ENCODE results near the gene VASP. TPM values are rescaled to one million over a fixed set of nuclear protein-coding genes. Genes with fewer than 3 reads are reported as not detected.

The VASP gene
- total and polyA plus RNA-seq, 2 donors (not counting 3 experiments of a cell fraction or from before 2014, with no cell fraction given) = 94.3 to 154 TPM

GRCh38 chr19:45492627-45493470, 14.4 kb upstream of the VASP start:
- FAIRE-seq = peak; percentile 88
- H3K36me3 ChIP-seq (ENCODE audit: control insufficient read depth in 2 of 2, extremely low read depth in 1 of 2, insufficient read depth in 2 of 2, low read length in 2 of 2) = no peaks in the 10 kb centered on the region
- no peaks in the 10 kb centered on the region for H3K79me2 ChIP-seq (ENCODE audit: control insufficient read depth, insufficient read depth, low read length)
- H3K9me3 ChIP-seq (replicated peaks; ENCODE audit: control insufficient read depth, insufficient read depth, low read length) = no peaks in the 10 kb centered on the region
- peak overlapping the region; percentile 95 for H3K4me2 ChIP-seq (ENCODE audit: insufficient read depth, low read length)
- no peaks in the 10 kb centered on the region for H4K20me1 ChIP-seq (replicated peaks; ENCODE audit: control insufficient read depth, extremely low read depth, insufficient read depth, low read length)
- H2AFZ ChIP-seq (ENCODE audit: low read depth, low read length) = peak overlapping the region; percentile 94
- intact Hi-C loops (cut with micrococcal nuclease) = loop anchor here (1.0 to 2.0 kb wide), 2 partner anchors 14 to 150 kb away; partner anchors contain the start of gene VASP
- dilution Hi-C loops (cut with MboI; ENCODE audit: extremely low pct_ligation_motif_present, low sequenced_read_pairs) = no loop called here
- BruUV-seq (replicated peaks) = no TSS peak
- H3K9me1 ChIP-seq (replicated peaks; ENCODE audit: control insufficient read depth, extremely low read depth, insufficient read depth, low read length) = no peaks in the 10 kb centered on the region
- ChIA-PET CTCF (interaction anchor here (1.0 to 2.8 kb wide), 4 partner anchors 14 to 150 kb away, joined by 4 to 16 read pairs (median 7); no protein-coding TSS in a partner anchor), POLR2A (interaction anchor here (0.6 kb wide), 1 partner anchor 123 kb away, joined by 3 read pairs; no protein-coding TSS in a partner anchor)
- peak; percentile 60 for DNase-seq (ENCODE audit: low read depth, low spot score)
- H3K4me1 ChIP-seq (ENCODE audit: control insufficient read depth, extremely low read depth, insufficient read depth, low read length) = peaks cover 14% of the 10 kb centered on the region
- TF ChIP-seq CTCF (IDR thresholded peaks at IDR 0.05; ENCODE audit: extremely low read depth in 1 of 2, insufficient read depth in 1 of 2, low read depth in 1 of 2, low read length in 2 of 2) = no peak
- peaks cover 8 to 11% of the 10 kb centered on the region in 2 experiments for H3K27me3 ChIP-seq (ENCODE audit: control insufficient read depth in 2 of 2, insufficient read depth in 2 of 2, low read length in 2 of 2)
- H3K27ac ChIP-seq (ENCODE audit: insufficient read depth, low read depth, low read length) = no peak overlapping the region
- H3K9ac ChIP-seq (replicated peaks; ENCODE audit: extremely low read depth, insufficient read depth, low read length) = peak overlapping the region; percentile 60
- H3K4me3 ChIP-seq (replicated peaks in 1 of 3; ENCODE audit: insufficient read depth in 1 of 3, low read depth in 1 of 3, low read length in 3 of 3) = peak overlapping the region; percentile 41 to 85 (median 82)

DNA sequence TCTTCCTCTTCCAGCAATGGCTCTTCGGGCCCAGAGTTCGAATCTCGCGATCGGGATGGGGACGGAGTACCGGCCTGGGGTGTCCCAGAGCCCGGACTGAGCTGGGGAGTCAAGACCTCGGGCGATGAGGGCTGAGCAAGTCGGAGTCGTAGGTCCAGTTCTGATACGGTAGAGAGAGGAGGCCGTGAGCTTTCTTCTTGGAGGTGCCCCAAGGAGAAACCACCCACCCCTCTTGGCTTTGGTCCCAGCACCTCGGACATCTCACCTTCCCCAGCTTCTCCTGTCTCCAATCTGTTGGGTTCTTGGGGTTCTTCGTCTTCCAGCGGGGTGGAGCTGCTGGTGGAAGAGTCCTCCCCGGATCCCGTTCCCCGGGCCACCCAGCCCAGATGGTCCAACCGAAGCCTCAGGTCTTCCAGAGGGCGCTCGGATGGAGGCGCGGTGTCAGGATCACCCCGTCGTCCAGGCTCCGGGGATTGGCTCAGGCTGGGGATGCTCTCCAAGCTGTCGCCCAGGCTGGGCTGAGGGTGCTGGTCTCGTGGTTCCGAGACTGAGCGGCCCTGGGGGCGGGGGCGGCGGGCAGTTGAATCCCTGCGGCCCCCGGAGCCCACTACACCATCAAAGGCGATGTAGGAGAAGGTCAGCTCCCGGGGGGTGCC, 12.9 kb upstream of the VASP start:
- no peaks in the 10 kb centered on the region for H3K9me3 ChIP-seq (replicated peaks; ENCODE audit: control insufficient read depth, insufficient read depth, low read length)
- H3K27me3 ChIP-seq (ENCODE audit: control insufficient read depth in 2 of 2, insufficient read depth in 2 of 2, low read length in 2 of 2) = peaks cover 8 to 16% of the 10 kb centered on the region in 2 experiments
- ChIA-PET CTCF (interaction anchor here (1.1 to 4.3 kb wide), 4 partner anchors 9 to 148 kb away, joined by 4 to 45 read pairs (median 28); no protein-coding TSS in a partner anchor), POLR2A (no interaction called here)
- no peaks in the 10 kb centered on the region for H3K36me3 ChIP-seq (ENCODE audit: control insufficient read depth in 2 of 2, extremely low read depth in 1 of 2, insufficient read depth in 2 of 2, low read length in 2 of 2)
- H3K4me2 ChIP-seq (ENCODE audit: insufficient read depth, low read length) = no peak overlapping the region
- FAIRE-seq = no peak
- H3K79me2 ChIP-seq (ENCODE audit: control insufficient read depth, insufficient read depth, low read length) = no peaks in the 10 kb centered on the region
- DNase-seq (ENCODE audit: low read depth, low spot score) = no peak
- intact Hi-C loops (cut with micrococcal nuclease) (no loop called here), dilution Hi-C loops (cut with MboI; ENCODE audit: extremely low pct_ligation_motif_present, low sequenced_read_pairs) (no loop called here)
- H3K4me3 ChIP-seq (replicated peaks in 1 of 3; ENCODE audit: insufficient read depth in 1 of 3, low read depth in 1 of 3, low read length in 3 of 3) = no peak overlapping the region
- TF ChIP-seq MYC (IDR thresholded peaks at IDR 0.05; ENCODE audit: low read depth, low read length) (no peak), POLR2AphosphoS5 (IDR thresholded peaks at IDR 0.05; ENCODE audit: insufficient read depth, low read depth, low read length) (no peak)
- no TSS peak for BruUV-seq (replicated peaks)
- peaks cover 27% of the 10 kb centered on the region for H3K4me1 ChIP-seq (ENCODE audit: control insufficient read depth, extremely low read depth, insufficient read depth, low read length)
- no peak overlapping the region for H2AFZ ChIP-seq (ENCODE audit: low read depth, low read length)
- H4K20me1 ChIP-seq (replicated peaks; ENCODE audit: control insufficient read depth, extremely low read depth, insufficient read depth, low read length) = no peaks in the 10 kb centered on the region
- H3K9ac ChIP-seq (replicated peaks; ENCODE audit: extremely low read depth, insufficient read depth, low read length) = no peak overlapping the region
- no peak overlapping the region for H3K27ac ChIP-seq (ENCODE audit: insufficient read depth, low read depth, low read length)
- H3K9me1 ChIP-seq (replicated peaks; ENCODE audit: control insufficient read depth, extremely low read depth, insufficient read depth, low read length) = no peaks in the 10 kb centered on the region
